Epidermal melanocyte (primary cell): ENCODE measurements around the gene RBM10.
"Not testable (repeated sequence)": the region's sequence is repeated elsewhere in the genome, so short reads cannot be mapped to it uniquely, and the experiment has no call there.

Experiments used
- DNase-seq: peaks from one replicate; pipeline ENCODE4 v3.0.0; 2011; ENCODE audit warnings: low spot score; ENCODE audit not compliant: insufficient read length

Gene RBM10, protein sequence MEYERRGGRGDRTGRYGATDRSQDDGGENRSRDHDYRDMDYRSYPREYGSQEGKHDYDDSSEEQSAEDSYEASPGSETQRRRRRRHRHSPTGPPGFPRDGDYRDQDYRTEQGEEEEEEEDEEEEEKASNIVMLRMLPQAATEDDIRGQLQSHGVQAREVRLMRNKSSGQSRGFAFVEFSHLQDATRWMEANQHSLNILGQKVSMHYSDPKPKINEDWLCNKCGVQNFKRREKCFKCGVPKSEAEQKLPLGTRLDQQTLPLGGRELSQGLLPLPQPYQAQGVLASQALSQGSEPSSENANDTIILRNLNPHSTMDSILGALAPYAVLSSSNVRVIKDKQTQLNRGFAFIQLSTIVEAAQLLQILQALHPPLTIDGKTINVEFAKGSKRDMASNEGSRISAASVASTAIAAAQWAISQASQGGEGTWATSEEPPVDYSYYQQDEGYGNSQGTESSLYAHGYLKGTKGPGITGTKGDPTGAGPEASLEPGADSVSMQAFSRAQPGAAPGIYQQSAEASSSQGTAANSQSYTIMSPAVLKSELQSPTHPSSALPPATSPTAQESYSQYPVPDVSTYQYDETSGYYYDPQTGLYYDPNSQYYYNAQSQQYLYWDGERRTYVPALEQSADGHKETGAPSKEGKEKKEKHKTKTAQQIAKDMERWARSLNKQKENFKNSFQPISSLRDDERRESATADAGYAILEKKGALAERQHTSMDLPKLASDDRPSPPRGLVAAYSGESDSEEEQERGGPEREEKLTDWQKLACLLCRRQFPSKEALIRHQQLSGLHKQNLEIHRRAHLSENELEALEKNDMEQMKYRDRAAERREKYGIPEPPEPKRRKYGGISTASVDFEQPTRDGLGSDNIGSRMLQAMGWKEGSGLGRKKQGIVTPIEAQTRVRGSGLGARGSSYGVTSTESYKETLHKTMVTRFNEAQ

DNA sequence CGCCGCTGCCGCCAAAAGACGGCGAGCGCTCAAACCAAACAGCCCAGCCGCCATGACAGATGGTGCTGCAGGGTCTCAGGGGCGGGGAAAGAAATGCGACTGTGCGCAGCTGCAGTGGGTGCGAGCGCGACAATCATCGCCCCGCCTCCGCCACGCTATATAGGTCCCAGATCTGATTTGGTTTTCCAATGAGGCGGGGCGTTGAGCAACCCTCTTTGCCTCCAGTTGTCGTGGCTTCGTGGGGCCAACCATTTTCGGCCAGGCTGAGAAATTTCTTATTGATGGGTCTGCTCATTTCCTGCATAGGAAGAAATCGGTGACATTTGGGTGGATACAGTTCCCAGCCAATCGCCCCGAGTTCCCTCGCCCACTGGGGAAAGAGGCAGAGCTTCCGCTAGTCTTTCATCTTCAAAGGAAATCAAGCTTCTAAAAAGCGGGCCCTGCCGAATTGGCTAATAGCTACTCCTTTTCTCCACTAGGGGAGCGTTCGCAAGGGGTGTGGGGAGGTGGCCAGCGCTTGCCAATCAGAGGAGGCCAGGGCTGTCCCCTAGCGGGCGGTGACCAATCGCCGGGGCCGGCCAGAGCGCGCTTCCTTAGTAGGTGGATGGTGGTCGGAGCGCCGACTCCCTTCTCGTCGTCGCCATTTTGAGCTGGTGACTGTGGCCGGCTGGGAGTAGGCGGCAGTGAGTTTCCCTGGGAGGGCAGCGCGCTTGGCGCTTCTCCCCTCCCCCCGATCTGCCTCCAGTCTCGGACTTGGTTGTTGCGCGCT, at the start of gene RBM10, which contains the start of gene NDUFB11:
TSS of gene RBM10 (plus strand) at position 596 of the 769 bp plus-strand sequence. CDS start 2,261 bp downstream, outside the sequence.
TSS of gene NDUFB11 (minus strand) at position 77 of the 769 bp plus-strand sequence. CDS start at position 54, 23 bp downstream.
- peak; percentile 67 for DNase-seq

- DNase-seq: no peak
Measured at GRCh38 chrX:47097018-47097417, 48.0 kb upstream of the RBM10 start.

DNA sequence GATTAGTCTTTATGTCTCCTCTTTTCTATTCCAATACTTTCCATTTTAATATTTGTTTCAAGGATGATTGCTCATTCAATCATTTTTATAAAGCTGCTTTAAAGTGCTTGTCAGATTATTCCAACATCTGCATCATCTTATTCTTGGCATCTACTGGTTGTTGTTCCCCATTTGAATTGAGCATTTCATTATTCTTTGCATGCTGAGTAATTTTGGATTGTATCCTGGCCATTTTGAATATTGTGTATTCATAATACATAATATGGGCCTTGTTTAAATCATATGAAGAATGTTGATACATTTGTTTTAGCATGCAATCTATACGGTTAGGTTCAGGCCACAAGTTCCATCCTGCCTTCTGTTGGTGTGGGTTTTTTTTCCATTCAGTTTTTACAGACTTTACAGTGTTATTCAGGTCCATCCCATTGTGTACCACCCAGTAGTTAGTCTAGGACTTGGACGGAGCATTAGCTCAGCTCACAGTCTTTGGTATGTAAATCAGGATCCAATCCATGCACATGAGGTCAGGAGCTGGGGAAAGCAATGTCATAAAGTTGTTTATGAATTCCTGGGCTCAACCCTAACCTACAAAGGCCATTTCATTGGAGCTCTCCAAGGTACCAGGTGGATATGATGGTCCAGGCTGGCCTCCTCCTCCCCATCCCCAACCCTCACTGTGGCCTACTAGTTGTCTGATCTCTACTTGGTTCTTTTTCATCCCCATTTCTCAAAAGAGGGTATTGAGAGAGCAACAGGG, 46.5 kb upstream of the RBM10 start:
- DNase-seq: no peak

DNA sequence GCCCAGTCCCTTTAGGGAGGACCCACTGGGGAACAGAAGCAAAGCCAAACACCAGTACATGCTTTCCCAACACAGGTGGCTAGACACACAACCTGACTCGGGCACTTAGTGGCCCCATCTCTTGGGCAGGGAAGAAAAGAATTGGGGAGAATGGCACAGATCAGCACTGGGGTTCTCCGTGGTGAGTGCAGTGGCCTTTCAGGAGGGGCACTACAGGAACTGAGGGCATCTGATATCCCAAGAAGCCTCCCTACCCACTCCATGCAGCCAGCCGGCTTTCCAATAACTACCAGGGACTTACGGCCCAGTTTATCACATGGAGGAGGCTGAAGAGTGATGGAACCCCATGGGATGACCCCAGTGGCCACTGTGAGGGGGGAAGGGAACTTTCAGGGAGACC, 43.8 kb upstream of the RBM10 start:
- DNase-seq: no peak

DNA sequence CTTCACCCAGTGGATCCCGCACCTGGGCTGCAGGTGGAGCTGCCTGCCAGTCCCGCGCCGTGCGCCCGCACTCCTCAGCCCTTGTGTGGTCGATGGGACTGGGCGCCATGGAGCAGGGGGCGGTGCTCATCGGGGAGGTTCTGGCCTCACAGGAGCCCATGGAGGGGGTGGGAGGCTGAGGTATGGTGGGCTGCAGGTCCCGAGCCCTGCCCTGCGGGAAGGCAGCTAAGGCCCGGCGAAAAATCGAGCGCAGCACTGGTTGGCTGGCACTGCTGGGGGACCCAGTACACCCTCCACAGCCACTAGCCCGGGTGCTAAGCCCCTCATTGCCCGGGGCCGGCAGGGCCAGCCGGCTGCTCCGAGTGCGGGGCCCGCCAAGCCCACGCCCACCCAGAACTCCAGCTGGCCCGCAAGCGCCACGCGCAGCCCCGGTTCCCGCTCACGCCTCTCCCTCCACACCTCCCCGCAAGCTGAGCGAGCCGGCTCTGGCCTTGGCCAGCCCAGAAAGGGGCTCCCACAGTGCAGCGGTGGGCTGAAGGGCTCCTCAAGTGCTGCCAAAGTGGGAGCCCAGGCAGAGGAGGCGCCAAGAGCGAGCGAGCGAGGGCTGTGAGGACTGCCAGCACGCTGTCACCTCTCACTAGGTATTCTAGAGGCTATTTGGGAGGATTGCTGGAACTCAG, 33.9 kb upstream of the RBM10 start:
- DNase-seq: not testable (repeated sequence)

GRCh38 chrX:47112316-47112954, 32.6 kb upstream of the RBM10 start:
- DNase-seq: no peak

DNA sequence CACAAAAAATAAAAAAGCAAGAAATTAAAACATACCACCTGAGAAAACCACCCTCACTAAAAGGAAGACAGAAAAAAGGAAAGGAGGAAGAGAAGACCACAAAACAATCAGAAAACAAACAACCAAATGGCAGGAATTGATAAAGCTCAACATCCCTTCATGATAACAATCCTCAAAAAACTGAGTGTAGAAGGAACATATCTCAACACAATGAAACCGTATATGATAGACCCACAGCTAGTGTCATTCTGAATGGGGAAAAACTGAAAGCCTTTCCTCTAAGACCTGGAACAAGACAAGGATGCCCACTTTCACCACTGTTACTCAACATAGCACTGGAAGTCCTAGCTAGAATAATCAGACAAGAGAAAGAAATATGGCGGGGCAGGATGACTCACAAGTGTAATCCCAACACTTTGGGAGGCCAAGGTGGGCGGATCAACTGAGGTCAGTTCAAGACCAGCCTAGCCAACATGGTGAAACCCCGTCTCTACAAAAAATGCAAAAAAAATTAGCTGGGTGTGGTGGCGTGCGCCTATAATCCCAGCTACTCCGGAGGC, 28.4 kb upstream of the RBM10 start:
- not testable (repeated sequence) for DNase-seq

GRCh38 chrX:47124466-47124865, 20.6 kb upstream of the RBM10 start:
- not testable (repeated sequence) for DNase-seq

- peak; percentile 93 for DNase-seq
Measured at GRCh38 chrX:47129157-47129898, 15.7 kb upstream of the RBM10 start.

DNA sequence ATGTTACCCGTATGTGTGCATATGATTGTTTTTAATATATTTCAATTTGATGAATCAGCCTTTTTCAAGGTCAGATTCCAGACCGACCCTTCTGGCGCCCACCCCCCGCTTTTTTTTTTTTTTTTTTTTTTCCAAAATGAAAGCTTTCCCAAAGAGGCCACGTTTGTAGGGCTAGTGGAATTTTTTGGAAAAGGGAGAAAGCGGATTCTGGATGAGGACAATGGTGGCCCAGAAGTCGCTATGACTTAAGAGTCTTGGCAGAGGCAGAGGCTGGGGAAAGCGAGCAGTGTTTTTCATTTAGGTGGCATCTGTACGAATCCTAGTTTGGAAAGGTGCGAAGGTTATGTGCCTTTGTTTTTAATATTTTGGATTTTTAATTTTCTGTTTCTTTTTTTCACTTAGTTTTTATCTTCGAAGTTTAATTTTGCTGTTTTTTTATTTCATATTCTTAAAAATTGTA, 15.1 kb upstream of the RBM10 start:
- no peak for DNase-seq

GRCh38 chrX:47133493-47133892, 11.5 kb upstream of the RBM10 start:
- DNase-seq: no peak

DNA sequence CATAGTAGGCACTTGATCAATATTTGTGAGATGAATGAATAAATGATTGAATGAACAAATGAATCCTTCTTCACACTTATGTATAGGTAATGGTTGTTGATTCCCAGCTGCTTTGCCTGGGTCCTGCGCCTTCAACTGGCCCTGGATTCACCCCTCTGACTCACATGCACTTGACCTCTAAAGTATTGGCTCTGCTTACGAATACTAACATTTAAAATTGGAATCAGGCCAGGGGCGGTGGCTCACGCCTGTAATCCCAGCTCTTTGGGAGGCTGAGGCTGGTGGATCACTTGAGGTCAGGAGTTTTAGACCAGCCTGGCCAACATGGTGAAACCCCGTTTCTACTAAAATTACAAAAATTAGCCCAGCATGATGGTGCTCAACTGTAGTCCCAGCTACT, 9.4 kb upstream of the RBM10 start:
- not testable (repeated sequence) for DNase-seq

DNA sequence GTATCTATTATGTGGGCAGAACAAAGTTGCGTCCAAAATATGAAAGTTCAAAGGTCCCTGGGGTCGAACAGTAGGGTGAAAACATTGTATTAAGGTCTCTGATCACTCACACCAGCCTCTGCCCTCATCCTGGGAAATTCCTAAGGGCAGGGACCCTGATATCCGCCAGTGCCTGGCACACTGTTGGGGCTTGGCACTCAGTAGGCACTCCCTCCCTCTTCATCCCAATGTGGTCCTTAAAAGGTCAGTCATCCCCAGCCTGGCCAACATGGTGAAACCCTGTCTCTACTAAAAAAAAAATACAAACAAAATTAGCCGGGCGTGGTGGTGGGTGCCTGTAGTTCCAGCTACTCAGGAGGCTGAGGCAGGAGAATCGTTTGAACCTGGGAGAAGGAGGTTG, 6.8 kb upstream of the RBM10 start:
- no peak for DNase-seq

DNA sequence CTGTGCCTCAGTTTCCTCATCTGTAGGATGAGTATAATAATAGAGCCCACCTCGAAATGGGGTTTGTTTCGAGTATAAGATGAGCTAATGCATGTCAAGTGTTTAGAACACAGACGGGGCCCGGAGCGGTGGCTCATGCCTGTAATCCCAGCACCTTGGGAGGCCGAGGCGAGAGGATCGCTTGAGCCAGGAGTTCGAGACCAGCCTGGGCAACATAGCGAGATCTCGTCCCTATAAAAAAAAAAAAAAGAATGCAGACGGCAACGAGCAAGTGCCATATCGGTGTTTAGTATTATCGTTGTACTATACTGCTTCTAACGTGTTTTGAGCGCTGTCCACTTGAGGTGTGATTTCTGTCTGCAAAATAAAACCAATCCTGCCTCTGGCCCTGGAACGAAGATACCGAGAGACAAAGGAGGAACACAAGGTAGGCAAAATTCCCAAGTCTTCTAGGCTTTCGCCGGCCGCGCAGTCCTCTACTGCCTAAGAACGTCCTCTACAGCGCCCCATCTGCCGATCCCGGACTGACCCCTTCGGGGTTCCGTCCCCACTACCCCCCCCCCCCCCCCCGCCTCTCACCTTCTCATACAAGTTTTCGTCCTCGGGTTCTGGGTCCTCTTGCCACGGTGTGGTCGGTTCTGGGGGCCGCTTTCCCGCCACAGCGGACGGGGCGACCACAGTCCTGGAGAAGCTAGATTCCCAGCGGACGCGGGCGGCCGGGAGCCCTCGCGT, 961 bp upstream of the RBM10 start:
- DNase-seq: peak; percentile 21

DNA sequence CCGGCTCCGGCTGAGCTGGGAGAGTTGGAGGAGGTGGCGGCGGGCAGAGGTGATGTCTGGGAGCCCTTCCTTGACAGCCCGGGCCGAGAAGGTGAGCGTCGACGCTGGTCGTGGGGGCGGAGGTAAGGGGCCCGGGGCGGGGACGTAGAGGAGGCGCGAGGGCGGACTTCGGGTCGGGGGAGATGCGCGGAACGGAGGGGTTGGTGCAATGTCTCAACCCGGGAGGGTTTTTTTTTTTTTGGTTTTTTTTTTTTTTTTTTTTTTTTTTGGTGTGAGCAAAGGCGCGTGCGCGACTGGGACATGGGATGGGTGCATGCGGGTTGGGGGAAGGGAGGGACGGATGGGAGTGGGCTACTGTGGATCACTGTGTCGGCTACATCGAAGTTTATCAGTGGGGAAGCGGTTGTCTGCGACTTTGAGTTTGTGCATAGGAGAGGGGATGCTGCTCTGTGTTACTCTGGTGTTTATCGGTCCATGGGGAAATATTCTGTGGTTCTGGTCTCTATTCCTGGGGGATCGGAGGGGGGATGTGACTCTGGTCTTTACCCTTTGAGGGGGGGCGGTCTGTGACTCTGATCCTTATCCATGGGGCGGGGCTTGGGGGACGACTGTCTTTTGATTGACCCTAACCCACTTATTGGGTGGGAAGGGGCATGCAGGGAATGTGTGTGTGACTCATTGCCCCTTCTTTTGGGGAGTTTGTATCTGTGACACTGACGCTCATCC, 537 bp downstream of the RBM10 start:
- DNase-seq: peak; percentile 19

- no peak for DNase-seq
Measured at GRCh38 chrX:47146121-47146935, 1.3 kb downstream of the RBM10 start.
